Ovary (tissue), 9 donors: Measurements from ENCODE around the gene EPB41L1. TPM values are rescaled to one million over a fixed set of nuclear protein-coding genes. Genes with fewer than 3 reads are reported as not detected.

ENCODE experiments used
- DNase-seq, 5 donors: peaks; one replicate each; pipeline ENCODE4 v3.0.0-alpha.2; 2019 to 2020
- H3K27ac ChIP-seq, 2 donors: fragments of 200-600 bp; one replicate each; pipeline versions ENCODE4 v1.5.1 to v1.8.0; 2019 to 2022
- H3K27me3 ChIP-seq: fragments of 200-600 bp; one replicate; pipeline ENCODE4 v1.8.0; 2022
- H3K36me3 ChIP-seq: fragments of 200-600 bp; sonication (generic); one replicate; pipeline ENCODE4 v1.5.1; 2019
- H3K4me1 ChIP-seq: one replicate; pipeline ENCODE4 v1.8.1; 2013; ENCODE audit warnings: mild to moderate bottlenecking, moderate library complexity; ENCODE audit not compliant: insufficient read depth
- H3K4me3 ChIP-seq: fragments of 200-600 bp; sonication (generic); one replicate; pipeline ENCODE4 v1.5.1; 2017
- H3K9me3 ChIP-seq, 2 donors: fragments of 200-600 bp in 1 of 2; sonication (generic) in 1 of 2; one replicate each; pipeline versions ENCODE4 v1.5.1 to v1.8.1; 2013 to 2019; ENCODE audit warnings: mild to moderate bottlenecking in 1 of 2, moderate library complexity in 1 of 2
- CTCF ChIP-seq, 3 donors: fragments of 450-650 bp in 2 of 3; fragments of 200-600 bp in 1 of 3; IDR thresholded peaks; one replicate each; pipeline versions ENCODE4 v1.5.1 to v1.8.0; 2016 to 2022; ENCODE audit warnings: antibody characterized with exemption in 3 of 3, mild to moderate bottlenecking in 1 of 3
- EP300 ChIP-seq: sonication (generic); formaldehyde crosslinking; IDR thresholded peaks from one replicate; pipeline ENCODE4 v1.6.1; 2017; ENCODE audit warnings: antibody characterized with exemption
- POLR2A ChIP-seq: fragments of 450-650 bp; IDR thresholded peaks from one replicate; pipeline ENCODE4 v1.6.1; 2017; ENCODE audit warnings: antibody characterized with exemption, mild to moderate bottlenecking, moderate library complexity
- WGBS, 3 donors: extraction: QIAGEN DNeasy Blood & Tissue Kit in 1 of 3; methylation state at CpG; one replicate each; pipeline versions ENCODE4 v1.1.5 to v1.1.7; 2013 to 2017; 5-methylcytosine and 5-hydroxymethylcytosine counted together
- intact Hi-C, 4 donors: fragments of 100-400 bp; cut with DNase I; formaldehyde crosslinking; loops; one replicate each; pipeline versions ENCODE4 v1.11.0 to v1.15.1; 2022 to 2023
- polyA plus RNA-seq, 2 donors: library from polyadenylated mRNA; stranded (reverse); fragments of 200-250 nt in 1 of 2; fragments of 350-450 nt in 1 of 2; fragmentation: Illumina TruSeq in 1 of 2; extraction: RNeasy Lipid Tissue Mini Kit (QIAGEN cat#74804) in 1 of 2; gene quantifications; one replicate each; pipeline ENCODE4 v1.2.3, GENCODE V29; 2013 to 2014
- total RNA-seq, 7 donors: library from RNA; depleted of rRNA in 2 of 7; stranded (reverse); fragments of >200 nt in 2 of 7; fragmentation: NEBNext Ultra II Directional in 3 of 7; extraction: Animal tissue kit (Norgen Biotek cat#: 25700) in 3 of 7; gene quantifications; one replicate each; pipeline versions ENCODE4 v1.1.0 to v1.2.4, GENCODE V29; 2016 to 2023
- donor health status: DM: no; HTN: no; CAD: no; lungs with moderate emphysema.
- donor health status: DM: no; HTN: no; CAD: no.
- donor health status: Bipolar disorder and iron deficiency.
- donor health status: DM: yes; HTN: yes; CAD: no.
- donor health status: DM: no; HTN: no; CAD: no.
- donor health status: DM: yes; HTN: yes; CAD: no.

Gene EPB41L1
- total and polyA plus RNA-seq, 9 donors, result 23.4 to 207 (median 63.2) TPM

GRCh38 chr20:36155629-36155971, 1.1 kb downstream of the EPB41L1 start:
- no peak for DNase-seq
- H3K9me3 ChIP-seq, result no peaks in the 10 kb centered on the region
- WGBS, 3 donors, result 32 to 47% (median 44%) methylated on average over 8 of the region's 8 CpGs
- H3K4me3 ChIP-seq, result no peak overlapping the region
- TF ChIP-seq CTCF (IDR thresholded peaks at IDR 0.05), result no peak
- TF ChIP-seq EP300, result no peak
- H3K36me3 ChIP-seq, result no peaks in the 10 kb centered on the region
- H3K27me3 ChIP-seq, result no peaks in the 10 kb centered on the region
- peaks cover 10% of the 10 kb centered on the region for H3K4me1 ChIP-seq
- intact Hi-C loops, result no loop called here
- H3K27ac ChIP-seq, result peak overlapping the region in 1 of 2 donors; percentile 89

- intact Hi-C loops, result no loop called here
- Histone ChIP-seq H3K4me1 (peaks cover 10% of the 10 kb centered on the region), H3K4me3 (no peak overlapping the region), H3K27me3 (no peaks in the 10 kb centered on the region), H3K27ac (no peak overlapping the region), H3K9me3 (no peaks in the 10 kb centered on the region), H3K36me3 (no peaks in the 10 kb centered on the region)
- no peak for DNase-seq
- no peak for TF ChIP-seq EP300
- WGBS, 3 donors, result 57 to 85% (median 80%) methylated on average over 4 of the region's 4 CpGs
Observed at GRCh38 chr20:36155991-36156390, 1.5 kb downstream of the EPB41L1 start.

GRCh38 chr20:36157610-36158009, 3.1 kb downstream of the EPB41L1 start:
- no peaks in the 10 kb centered on the region for H3K9me3 ChIP-seq
- H3K4me1 ChIP-seq, result peaks cover 11% of the 10 kb centered on the region
- intact Hi-C loops, result no loop called here
- H3K4me3 ChIP-seq, result no peak overlapping the region
- DNase-seq, result no peak
- TF ChIP-seq POLR2A (no peak), EP300 (no peak), CTCF (IDR thresholded peaks at IDR 0.05) (no peak)
- no peak overlapping the region for H3K27ac ChIP-seq
- H3K27me3 ChIP-seq, result no peaks in the 10 kb centered on the region
- H3K36me3 ChIP-seq, result no peaks in the 10 kb centered on the region
- 67 to 81% (median 79%) methylated on average over 1 of the region's 1 CpG for WGBS, 3 donors

GRCh38 chr20:36158160-36158741, 3.7 kb downstream of the EPB41L1 start:
- H3K36me3 ChIP-seq, result no peaks in the 10 kb centered on the region
- H3K27me3 ChIP-seq, result no peaks in the 10 kb centered on the region
- intact Hi-C loops, result no loop called here
- H3K9me3 ChIP-seq, result no peaks in the 10 kb centered on the region
- 67 to 77% (median 72%) methylated on average over 9 of the region's 9 CpGs for WGBS, 3 donors
- DNase-seq, result no peak
- H3K4me3 ChIP-seq, result no peak overlapping the region
- H3K27ac ChIP-seq, result no peak overlapping the region
- H3K4me1 ChIP-seq, result peaks cover 11% of the 10 kb centered on the region
- no peak for TF ChIP-seq POLR2A
- TF ChIP-seq CTCF (IDR thresholded peaks at IDR 0.05), result no peak
- TF ChIP-seq EP300, result no peak

DNA sequence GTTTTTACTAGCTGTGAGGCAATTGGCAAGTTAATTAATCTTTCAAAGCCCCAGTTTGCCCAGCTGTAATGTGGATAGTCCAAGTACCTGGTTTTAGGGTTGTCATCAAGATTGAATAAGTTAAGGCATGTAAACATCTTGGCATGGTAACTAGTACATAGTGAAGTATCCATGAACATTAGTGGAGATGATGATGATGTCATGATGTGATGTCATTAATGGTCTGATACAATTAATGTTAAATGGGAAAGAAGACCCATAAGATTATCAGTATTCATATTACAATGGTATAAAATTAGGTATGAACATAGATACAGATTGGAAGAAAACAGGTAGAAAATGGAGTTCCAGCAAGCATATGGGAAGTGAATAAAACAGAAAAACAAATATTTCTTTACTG, 5.3 kb downstream of the EPB41L1 start:
- H3K36me3 ChIP-seq, result no peaks in the 10 kb centered on the region
- intact Hi-C loops, result no loop called here
- no peaks in the 10 kb centered on the region for H3K9me3 ChIP-seq
- TF ChIP-seq EP300 (no peak), POLR2A (no peak), CTCF (IDR thresholded peaks at IDR 0.05) (no peak)
- H3K4me3 ChIP-seq, result no peak overlapping the region
- no peak overlapping the region for H3K27ac ChIP-seq
- DNase-seq, result no peak
- H3K4me1 ChIP-seq, result peaks cover 7% of the 10 kb centered on the region
- no peaks in the 10 kb centered on the region for H3K27me3 ChIP-seq
